Astrocyte (in vitro differentiated cells and primary cell): Measurements from ENCODE around the gene PAFAH1B2. TPM values are rescaled to one million over a fixed set of nuclear protein-coding genes. Genes with fewer than 3 reads are reported as not detected.

ENCODE experiments used
- DNase-seq: peaks from one replicate; pipeline ENCODE4 v3.0.0-alpha.2; 2010; ENCODE audit warnings: low read depth
- FAIRE-seq: peaks from 2 replicates; lab custom pipeline; 2011; peaks lifted over from hg19 to GRCh38; lab: Jason Lieb, UNC
- H2AFZ ChIP-seq: 2 replicates; pipeline ENCODE4 v1.6.0; 2012; ENCODE audit warnings: low read depth, low read length, inconsistent platforms
- H3K27ac ChIP-seq: 2 replicates; pipeline ENCODE4 v1.5.1; 2011; ENCODE audit warnings: low read depth, low read length, inconsistent platforms
- H3K27me3 ChIP-seq: 2 replicates; pipeline ENCODE4 v1.6.0; 2011; ENCODE audit warnings: low read length, inconsistent platforms; ENCODE audit not compliant: insufficient read depth
- H3K36me3 ChIP-seq: 2 replicates; pipeline ENCODE4 v1.5.1; 2011; ENCODE audit warnings: low read length, inconsistent platforms; ENCODE audit not compliant: insufficient read depth
- H3K4me1 ChIP-seq: 2 replicates; pipeline ENCODE4 v1.5.1; 2011; ENCODE audit warnings: low read length, inconsistent platforms; ENCODE audit not compliant: insufficient read depth
- H3K4me2 ChIP-seq: 2 replicates; pipeline ENCODE4 v1.6.0; 2012; ENCODE audit warnings: low read length, inconsistent platforms
- H3K4me3 ChIP-seq: 2 replicates; pipeline ENCODE4 v1.5.1; 2011; ENCODE audit warnings: low read depth, mild to moderate bottlenecking, low read length, inconsistent platforms; ENCODE audit not compliant: insufficient read depth
- H3K79me2 ChIP-seq: 2 replicates; pipeline ENCODE4 v1.6.0; 2012; ENCODE audit warnings: mild to moderate bottlenecking, low read length, inconsistent platforms; ENCODE audit not compliant: insufficient read depth
- H3K9ac ChIP-seq: 2 replicates; pipeline ENCODE4 v1.6.0; 2012; ENCODE audit warnings: mild to moderate bottlenecking, low read length, inconsistent platforms
- H3K9me3 ChIP-seq: 2 replicates; pipeline ENCODE4 v1.5.1; 2012; ENCODE audit warnings: low read depth, mild to moderate bottlenecking, low read length, inconsistent platforms; ENCODE audit not compliant: insufficient read depth
- H4K20me1 ChIP-seq: 2 replicates; pipeline ENCODE4 v1.6.0; 2012; ENCODE audit warnings: low read length, inconsistent platforms; ENCODE audit not compliant: insufficient read depth
- H3K27ac Mint-ChIP-seq: one replicate; pipeline ENCODE4 v1.8.0; 2021; ENCODE audit warnings: mild to moderate bottlenecking, mixed read lengths; ENCODE audit not compliant: unreplicated experiment
- H3K27me3 Mint-ChIP-seq: one replicate; pipeline ENCODE4 v1.8.0; 2021; ENCODE audit warnings: low read depth, mixed read lengths; ENCODE audit not compliant: unreplicated experiment
- H3K36me3 Mint-ChIP-seq: one replicate; pipeline ENCODE4 v1.8.0; 2021; ENCODE audit warnings: low read depth, mixed read lengths; ENCODE audit not compliant: unreplicated experiment
- H3K4me1 Mint-ChIP-seq: one replicate; pipeline ENCODE4 v1.8.0; 2021; ENCODE audit warnings: low read depth, mixed read lengths; ENCODE audit not compliant: unreplicated experiment
- H3K4me3 Mint-ChIP-seq: one replicate; pipeline ENCODE4 v1.8.0; 2021; ENCODE audit warnings: mild to moderate bottlenecking, moderate library complexity, mixed read lengths; ENCODE audit not compliant: unreplicated experiment
- H3K9me3 Mint-ChIP-seq: one replicate; pipeline ENCODE4 v1.8.0; 2021; ENCODE audit warnings: mild to moderate bottlenecking, mixed read lengths; ENCODE audit not compliant: unreplicated experiment
- EZH2 ChIP-seq: IDR thresholded peaks from 2 replicates; pipeline ENCODE4 v1.6.1; 2012; ENCODE audit warnings: mild to moderate bottlenecking, low read length, inconsistent platforms; ENCODE audit not compliant: insufficient read depth
- total RNA-seq: library from RNA; stranded (reverse); gene quantifications from 2 replicates; pipeline ENCODE4 v1.2.1, GENCODE V29; 2021
- TF ChIP-seq, protein P1 (sequence below): IDR thresholded peaks from 2 replicates; pipeline ENCODE4 v1.5.1; 2011; ENCODE audit warnings: low read depth, mild to moderate bottlenecking, inconsistent platforms, low read length, moderate library complexity; ENCODE audit not compliant: insufficient read depth

PAFAH1B2 gene
- total RNA-seq, 1 donor from 2014 or later = 142 TPM

- Mint-ChIP-seq H3K4me3 (no peak overlapping the region), H3K27ac (peak overlapping the region; percentile 82), H3K4me1 (peaks cover 53% of the 10 kb centered on the region), H3K27me3 (no peaks in the 10 kb centered on the region), H3K9me3 (no peaks in the 10 kb centered on the region), H3K36me3 (peaks cover 18% of the 10 kb centered on the region)
- FAIRE-seq (no peak), DNase-seq (no peak)
- H4K20me1 ChIP-seq = peaks cover 50% of the 10 kb centered on the region
- no peak overlapping the region for H3K27ac ChIP-seq
- no peak overlapping the region for H2AFZ ChIP-seq
- no peaks in the 10 kb centered on the region for H3K27me3 ChIP-seq
- peaks cover 4% of the 10 kb centered on the region for H3K4me1 ChIP-seq
- peaks cover 23% of the 10 kb centered on the region for H3K79me2 ChIP-seq
- no peak overlapping the region for H3K4me2 ChIP-seq
- H3K9ac ChIP-seq = no peak overlapping the region
- TF ChIP-seq, protein P1, sequence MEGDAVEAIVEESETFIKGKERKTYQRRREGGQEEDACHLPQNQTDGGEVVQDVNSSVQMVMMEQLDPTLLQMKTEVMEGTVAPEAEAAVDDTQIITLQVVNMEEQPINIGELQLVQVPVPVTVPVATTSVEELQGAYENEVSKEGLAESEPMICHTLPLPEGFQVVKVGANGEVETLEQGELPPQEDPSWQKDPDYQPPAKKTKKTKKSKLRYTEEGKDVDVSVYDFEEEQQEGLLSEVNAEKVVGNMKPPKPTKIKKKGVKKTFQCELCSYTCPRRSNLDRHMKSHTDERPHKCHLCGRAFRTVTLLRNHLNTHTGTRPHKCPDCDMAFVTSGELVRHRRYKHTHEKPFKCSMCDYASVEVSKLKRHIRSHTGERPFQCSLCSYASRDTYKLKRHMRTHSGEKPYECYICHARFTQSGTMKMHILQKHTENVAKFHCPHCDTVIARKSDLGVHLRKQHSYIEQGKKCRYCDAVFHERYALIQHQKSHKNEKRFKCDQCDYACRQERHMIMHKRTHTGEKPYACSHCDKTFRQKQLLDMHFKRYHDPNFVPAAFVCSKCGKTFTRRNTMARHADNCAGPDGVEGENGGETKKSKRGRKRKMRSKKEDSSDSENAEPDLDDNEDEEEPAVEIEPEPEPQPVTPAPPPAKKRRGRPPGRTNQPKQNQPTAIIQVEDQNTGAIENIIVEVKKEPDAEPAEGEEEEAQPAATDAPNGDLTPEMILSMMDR = no peak
- TF ChIP-seq EZH2 = no peak
- no peaks in the 10 kb centered on the region for H3K9me3 ChIP-seq
- peaks cover 20% of the 10 kb centered on the region for H3K36me3 ChIP-seq
- H3K4me3 ChIP-seq = no peak overlapping the region
These were observed 26.9 kb downstream of the PAFAH1B2 start for GRCh38 chr11:117171007-117171403.

GRCh38 chr11:117171404-117172061 is 27.4 kb downstream of the PAFAH1B2 start:
- H3K4me2 ChIP-seq = peak overlapping the region; percentile 36
- peak overlapping the region; percentile 28 for H3K9ac ChIP-seq
- H3K9me3 ChIP-seq = no peaks in the 10 kb centered on the region
- no peak for TF ChIP-seq EZH2
- TF ChIP-seq, protein P1 = no peak
- H3K79me2 ChIP-seq = peaks cover 22% of the 10 kb centered on the region
- Mint-ChIP-seq H3K9me3 (no peaks in the 10 kb centered on the region), H3K4me1 (peaks cover 50% of the 10 kb centered on the region), H3K36me3 (peaks cover 18% of the 10 kb centered on the region), H3K27ac (peak overlapping the region; percentile 82), H3K27me3 (no peaks in the 10 kb centered on the region), H3K4me3 (peak overlapping the region; percentile 24)
- DNase-seq (peak; percentile 50), FAIRE-seq (no peak)
- H3K27ac ChIP-seq = no peak overlapping the region
- H3K27me3 ChIP-seq = no peaks in the 10 kb centered on the region
- no peak overlapping the region for H2AFZ ChIP-seq
- peaks cover 45% of the 10 kb centered on the region for H4K20me1 ChIP-seq
- no peak overlapping the region for H3K4me3 ChIP-seq
- peaks cover 20% of the 10 kb centered on the region for H3K36me3 ChIP-seq
- peaks cover 4% of the 10 kb centered on the region for H3K4me1 ChIP-seq

GRCh38 chr11:117172724-117173421 is 28.8 kb downstream of the PAFAH1B2 start:
- H3K36me3 ChIP-seq = peaks cover 12% of the 10 kb centered on the region
- FAIRE-seq = no peak
- H3K4me3 Mint-ChIP-seq = peak overlapping the region; percentile 62
- TF ChIP-seq EZH2 = no peak
- TF ChIP-seq, protein P1 = no peak
- peaks cover 7% of the 10 kb centered on the region for H3K4me1 ChIP-seq
- peaks cover 16% of the 10 kb centered on the region for H3K36me3 Mint-ChIP-seq
- peaks cover 34% of the 10 kb centered on the region for H4K20me1 ChIP-seq
- no peaks in the 10 kb centered on the region for H3K9me3 ChIP-seq
- H2AFZ ChIP-seq = no peak overlapping the region
- H3K4me3 ChIP-seq = no peak overlapping the region
- H3K4me1 Mint-ChIP-seq = peaks cover 45% of the 10 kb centered on the region
- no peak for DNase-seq
- no peak overlapping the region for H3K27ac ChIP-seq
- H3K9me3 Mint-ChIP-seq = no peaks in the 10 kb centered on the region
- peak overlapping the region; percentile 26 for H3K27ac Mint-ChIP-seq
- no peaks in the 10 kb centered on the region for H3K27me3 ChIP-seq
- H3K9ac ChIP-seq = no peak overlapping the region
- no peak overlapping the region for H3K4me2 ChIP-seq
- H3K27me3 Mint-ChIP-seq = no peaks in the 10 kb centered on the region
- peaks cover 13% of the 10 kb centered on the region for H3K79me2 ChIP-seq
